Measurements from ENCODE around the gene MRPL38.

MRPL38 gene

GRCh38 chr17:75853433-75853832, 51.3 kb downstream of the MRPL38 start:
- TF ChIP-seq FOXM1 (IDR thresholded peaks at IDR 0.05; ENCODE audit: borderline replicate concordance, low read depth) = no peak
- TF ChIP-seq ZBTB7A (IDR thresholded peaks at IDR 0.05; ENCODE audit: low read depth) = no peak
- TF ChIP-seq TAF1 (IDR thresholded peaks at IDR 0.05; ENCODE audit: low read depth) = no peak
- TF ChIP-seq USF1 (IDR thresholded peaks at IDR 0.05) = no peak
- no peak for TF ChIP-seq EGR1 (IDR thresholded peaks at IDR 0.05)
- TF ChIP-seq CREB1 (IDR thresholded peaks at IDR 0.05; ENCODE audit: low read depth) = no peak
- TF ChIP-seq, protein P1, sequence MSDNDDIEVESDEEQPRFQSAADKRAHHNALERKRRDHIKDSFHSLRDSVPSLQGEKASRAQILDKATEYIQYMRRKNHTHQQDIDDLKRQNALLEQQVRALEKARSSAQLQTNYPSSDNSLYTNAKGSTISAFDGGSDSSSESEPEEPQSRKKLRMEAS (IDR thresholded peaks at IDR 0.05) = no peak
- TF ChIP-seq CEBPB (IDR thresholded peaks at IDR 0.05) = no peak
- TF ChIP-seq, protein P2, sequence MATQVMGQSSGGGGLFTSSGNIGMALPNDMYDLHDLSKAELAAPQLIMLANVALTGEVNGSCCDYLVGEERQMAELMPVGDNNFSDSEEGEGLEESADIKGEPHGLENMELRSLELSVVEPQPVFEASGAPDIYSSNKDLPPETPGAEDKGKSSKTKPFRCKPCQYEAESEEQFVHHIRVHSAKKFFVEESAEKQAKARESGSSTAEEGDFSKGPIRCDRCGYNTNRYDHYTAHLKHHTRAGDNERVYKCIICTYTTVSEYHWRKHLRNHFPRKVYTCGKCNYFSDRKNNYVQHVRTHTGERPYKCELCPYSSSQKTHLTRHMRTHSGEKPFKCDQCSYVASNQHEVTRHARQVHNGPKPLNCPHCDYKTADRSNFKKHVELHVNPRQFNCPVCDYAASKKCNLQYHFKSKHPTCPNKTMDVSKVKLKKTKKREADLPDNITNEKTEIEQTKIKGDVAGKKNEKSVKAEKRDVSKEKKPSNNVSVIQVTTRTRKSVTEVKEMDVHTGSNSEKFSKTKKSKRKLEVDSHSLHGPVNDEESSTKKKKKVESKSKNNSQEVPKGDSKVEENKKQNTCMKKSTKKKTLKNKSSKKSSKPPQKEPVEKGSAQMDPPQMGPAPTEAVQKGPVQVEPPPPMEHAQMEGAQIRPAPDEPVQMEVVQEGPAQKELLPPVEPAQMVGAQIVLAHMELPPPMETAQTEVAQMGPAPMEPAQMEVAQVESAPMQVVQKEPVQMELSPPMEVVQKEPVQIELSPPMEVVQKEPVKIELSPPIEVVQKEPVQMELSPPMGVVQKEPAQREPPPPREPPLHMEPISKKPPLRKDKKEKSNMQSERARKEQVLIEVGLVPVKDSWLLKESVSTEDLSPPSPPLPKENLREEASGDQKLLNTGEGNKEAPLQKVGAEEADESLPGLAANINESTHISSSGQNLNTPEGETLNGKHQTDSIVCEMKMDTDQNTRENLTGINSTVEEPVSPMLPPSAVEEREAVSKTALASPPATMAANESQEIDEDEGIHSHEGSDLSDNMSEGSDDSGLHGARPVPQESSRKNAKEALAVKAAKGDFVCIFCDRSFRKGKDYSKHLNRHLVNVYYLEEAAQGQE (IDR thresholded peaks at IDR 0.05; ENCODE audit: low read depth) = no peak
- no peak for TF ChIP-seq TEAD4 (IDR thresholded peaks at IDR 0.05)
- no peak for TF ChIP-seq NFIC (IDR thresholded peaks at IDR 0.05)
- TF ChIP-seq TCF12 (IDR thresholded peaks at IDR 0.05; ENCODE audit: low read depth) = no peak
- no peak for TF ChIP-seq YY1 (IDR thresholded peaks at IDR 0.05; ENCODE audit: low read depth)
- TF ChIP-seq EP300 (IDR thresholded peaks at IDR 0.05; ENCODE audit: borderline replicate concordance) = no peak
- no peak for TF ChIP-seq RAD21 (IDR thresholded peaks at IDR 0.05; ENCODE audit: low read depth)

GRCh38 chr17:75850928-75851692, 53.6 kb downstream of the MRPL38 start:
- TF ChIP-seq USF1 (IDR thresholded peaks at IDR 0.05) (no peak), RAD21 (IDR thresholded peaks at IDR 0.05; ENCODE audit: low read depth) (no peak), EGR1 (IDR thresholded peaks at IDR 0.05) (no peak), TAF1 (IDR thresholded peaks at IDR 0.05; ENCODE audit: low read depth) (no peak), TEAD4 (IDR thresholded peaks at IDR 0.05) (no peak), YY1 (IDR thresholded peaks at IDR 0.05; ENCODE audit: low read depth) (no peak), CEBPB (IDR thresholded peaks at IDR 0.05) (no peak), CREB1 (IDR thresholded peaks at IDR 0.05; ENCODE audit: low read depth) (no peak), ZBTB7A (IDR thresholded peaks at IDR 0.05; ENCODE audit: low read depth) (no peak), NFIC (IDR thresholded peaks at IDR 0.05) (no peak), FOXM1 (IDR thresholded peaks at IDR 0.05; ENCODE audit: borderline replicate concordance, low read depth) (no peak), EP300 (IDR thresholded peaks at IDR 0.05; ENCODE audit: borderline replicate concordance) (no peak), TCF12 (IDR thresholded peaks at IDR 0.05; ENCODE audit: low read depth) (no peak)
- TF ChIP-seq, protein P2 (IDR thresholded peaks at IDR 0.05; ENCODE audit: low read depth) = no peak
- TF ChIP-seq, protein P1 (IDR thresholded peaks at IDR 0.05) = no peak

DNA sequence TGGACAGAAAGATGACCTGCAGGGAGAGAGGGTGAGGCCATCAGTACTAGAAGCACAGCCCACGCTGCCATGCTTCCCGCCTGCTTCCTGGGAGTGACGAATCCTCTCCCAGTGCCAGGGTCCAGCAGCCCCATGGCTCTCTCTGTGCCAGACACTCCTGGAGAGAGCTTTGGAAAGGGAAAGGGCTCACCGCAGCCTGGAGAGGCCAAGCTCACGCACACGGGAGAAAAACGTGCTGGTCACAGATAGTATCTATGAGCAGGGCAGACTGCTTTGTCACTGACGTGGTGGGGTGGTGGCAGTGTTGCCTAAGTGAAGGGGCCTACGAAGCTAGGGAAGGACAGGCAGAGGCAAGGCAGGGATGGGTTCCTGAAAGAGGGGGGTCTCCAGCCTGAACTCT, 55.0 kb downstream of the MRPL38 start:
- TF ChIP-seq EGR1 (IDR thresholded peaks at IDR 0.05) (no peak), CEBPB (IDR thresholded peaks at IDR 0.05) (no peak), EP300 (IDR thresholded peaks at IDR 0.05; ENCODE audit: borderline replicate concordance) (no peak), NFIC (IDR thresholded peaks at IDR 0.05) (no peak), CREB1 (IDR thresholded peaks at IDR 0.05; ENCODE audit: low read depth) (no peak), USF1 (IDR thresholded peaks at IDR 0.05) (no peak), FOXM1 (IDR thresholded peaks at IDR 0.05; ENCODE audit: borderline replicate concordance, low read depth) (no peak), RAD21 (IDR thresholded peaks at IDR 0.05; ENCODE audit: low read depth) (no peak), YY1 (IDR thresholded peaks at IDR 0.05; ENCODE audit: low read depth) (no peak), TEAD4 (IDR thresholded peaks at IDR 0.05) (no peak), TAF1 (IDR thresholded peaks at IDR 0.05; ENCODE audit: low read depth) (no peak), TCF12 (IDR thresholded peaks at IDR 0.05; ENCODE audit: low read depth) (no peak), ZBTB7A (IDR thresholded peaks at IDR 0.05; ENCODE audit: low read depth) (no peak)
- TF ChIP-seq, protein P2 (IDR thresholded peaks at IDR 0.05; ENCODE audit: low read depth) = no peak
- TF ChIP-seq, protein P1 (IDR thresholded peaks at IDR 0.05) = no peak
